Keratinocyte (primary cell): ENCODE measurements around the gene MRPL28. TPM values are rescaled to one million over a fixed set of nuclear protein-coding genes. Genes with fewer than 3 reads are reported as not detected.

ENCODE experiments used
- DNase-seq: peaks from one replicate; pipeline ENCODE4 v3.0.0-alpha.2; 2011; ENCODE audit warnings: low read depth, missing footprints, low spot score
- FAIRE-seq: peaks from 2 replicates; lab custom pipeline; 2011; peaks lifted over from hg19 to GRCh38; lab: Jason Lieb, UNC
- H2AFZ ChIP-seq: 2 replicates; pipeline ENCODE4 v1.6.0; 2012; ENCODE audit warnings: low read length, control low read depth, inconsistent platforms; ENCODE audit not compliant: control insufficient read depth
- H3K27ac ChIP-seq: 2 replicates; pipeline ENCODE4 v1.5.1; 2011; ENCODE audit warnings: low read length; ENCODE audit not compliant: control insufficient read depth, insufficient read depth
- H3K27me3 ChIP-seq: 3 replicates; pipeline ENCODE4 v1.6.0; 2011; ENCODE audit warnings: low read length; ENCODE audit not compliant: control insufficient read depth, insufficient read depth; ENCODE audit errors: extremely low read depth
- H3K36me3 ChIP-seq, 2 experiments: 2 replicates in 1 of 2; 3 replicates in 1 of 2; pipeline ENCODE4 v1.5.1; 2011; ENCODE audit warnings: low read length in 2 of 2, mild to moderate bottlenecking in 1 of 2; ENCODE audit not compliant: control insufficient read depth in 2 of 2, insufficient read depth in 2 of 2; ENCODE audit errors: extremely low read depth in 1 of 2
- H3K4me1 ChIP-seq: 3 replicates; pipeline ENCODE4 v1.5.1; 2011; ENCODE audit warnings: low read length; ENCODE audit not compliant: control insufficient read depth, insufficient read depth; ENCODE audit errors: extremely low read depth
- H3K4me2 ChIP-seq: 3 replicates; pipeline ENCODE4 v1.6.0; 2011; ENCODE audit warnings: low read depth, low read length; ENCODE audit not compliant: control insufficient read depth, insufficient read depth; ENCODE audit errors: extremely low read depth
- H3K4me3 ChIP-seq, 3 experiments: fragments of 200-600 bp in 1 of 3; sonication (generic) in 1 of 3; 2 replicates in 2 of 3; 3 replicates in 1 of 3; pipeline ENCODE4 v1.5.1; 2011 to 2016; ENCODE audit warnings: low read length in 3 of 3, mild to moderate bottlenecking in 3 of 3, control low read depth in 2 of 3, inconsistent platforms in 1 of 3, low read depth in 1 of 3, mixed read lengths in 1 of 3, mixed run types in 1 of 3, moderate library complexity in 1 of 3; ENCODE audit not compliant: control insufficient read depth in 2 of 3, insufficient read depth in 2 of 3; ENCODE audit errors: extremely low read depth in 1 of 3
- H3K79me2 ChIP-seq: 2 replicates; pipeline ENCODE4 v1.6.0; 2012; ENCODE audit warnings: low read length; ENCODE audit not compliant: control insufficient read depth, insufficient read depth
- H3K9ac ChIP-seq: 3 replicates; pipeline ENCODE4 v1.6.0; 2011; ENCODE audit warnings: low read length; ENCODE audit not compliant: control insufficient read depth, insufficient read depth; ENCODE audit errors: extremely low read depth
- H3K9me1 ChIP-seq: 3 replicates; pipeline ENCODE4 v1.6.0; 2011; ENCODE audit warnings: low read length; ENCODE audit not compliant: control insufficient read depth, insufficient read depth; ENCODE audit errors: extremely low read depth
- H3K9me3 ChIP-seq: 2 replicates; pipeline ENCODE4 v1.5.1; 2012; ENCODE audit warnings: low read depth, low read length; ENCODE audit not compliant: control insufficient read depth
- H4K20me1 ChIP-seq: 3 replicates; pipeline ENCODE4 v1.6.0; 2011; ENCODE audit warnings: low read length; ENCODE audit not compliant: control insufficient read depth, insufficient read depth; ENCODE audit errors: extremely low read depth
- CTCF ChIP-seq, 3 experiments: IDR thresholded peaks in 1 of 3; conservative IDR thresholded peaks in 1 of 3; optimal IDR thresholded peaks in 1 of 3; 2 replicates in 2 of 3; 3 replicates in 1 of 3; pipeline versions ENCODE3 to v1.5.1; 2011; ENCODE audit warnings: low read length in 3 of 3, mild to moderate bottlenecking in 3 of 3, moderate library complexity in 2 of 3, control low read depth in 1 of 3, inconsistent platforms in 1 of 3; ENCODE audit not compliant: insufficient read depth in 2 of 3; ENCODE audit errors: extremely low read depth in 1 of 3
- EZH2 ChIP-seq: IDR thresholded peaks from one replicate; pipeline ENCODE4 v1.6.1; 2012; ENCODE audit warnings: inconsistent platforms, mild to moderate bottlenecking, low read length, moderate library complexity
- dilution Hi-C: fragments of 300-500 bp; cut with MboI; formaldehyde crosslinking; loops from one replicate; pipeline ENCODE4 v1.7.0; 2020; ENCODE audit warnings: low sequenced_read_pairs; ENCODE audit not compliant: extremely low pct_ligation_motif_present
- polyA plus RNA-seq, 5 experiments: library from polyadenylated mRNA; depleted of rRNA in 3 of 5; stranded (reverse) in 3 of 5; stranded (forward) in 1 of 5; unstranded in 1 of 5; fragments of >200 nt; gene quantifications; 1 replicate in 1 of 5; 2 replicates in 3 of 5; 3 replicates in 1 of 5; pipeline versions ENCODE4 v1.2.1 to v1.2.3, GENCODE V29; 2011 to 2012; ENCODE audit warnings: missing spikeins in 2 of 5, low read depth in 1 of 5, low replicate concordance in 1 of 5

MRPL28 gene
- polyA plus RNA-seq, 1 donor (not counting 4 experiments of a cell fraction or from before 2014, with no cell fraction given) = 115 TPM

- FAIRE-seq (no peak), DNase-seq (no peak)
- no peak overlapping the region for H3K9ac ChIP-seq
- H3K79me2 ChIP-seq = peaks cover 6% of the 10 kb centered on the region
- H3K4me2 ChIP-seq = no peak overlapping the region
- no peak overlapping the region for H3K4me3 ChIP-seq
- no peaks in the 10 kb centered on the region for H3K9me1 ChIP-seq
- peaks cover 9% of the 10 kb centered on the region for H3K27me3 ChIP-seq
- TF ChIP-seq EZH2 (no peak), CTCF (optimal IDR thresholded peaks at IDR 0.05 in 1 of 3, IDR thresholded peaks at IDR 0.05 in 1 of 3, conservative IDR thresholded peaks at IDR 0.05 in 1 of 3; ENCODE audit: extremely low read depth in 1 of 3, insufficient read depth in 2 of 3, low read length in 3 of 3) (no peak)
- H2AFZ ChIP-seq = no peak overlapping the region
- peaks cover 12% of the 10 kb centered on the region for H3K4me1 ChIP-seq
- H3K36me3 ChIP-seq = peaks cover 11 to 18% of the 10 kb centered on the region in 2 experiments
- dilution Hi-C loops = no loop called here
- H4K20me1 ChIP-seq = peaks cover 2% of the 10 kb centered on the region
- H3K9me3 ChIP-seq = no peaks in the 10 kb centered on the region
- no peak overlapping the region for H3K27ac ChIP-seq
These were observed 3.9 kb downstream of the MRPL28 start for GRCh38 chr16:366476-366875.

- Histone ChIP-seq H3K9me1 (no peaks in the 10 kb centered on the region), H3K9me3 (no peaks in the 10 kb centered on the region), H3K27me3 (peaks cover 9% of the 10 kb centered on the region), H3K79me2 (peaks cover 5% of the 10 kb centered on the region), H2AFZ (no peak overlapping the region), H3K9ac (no peak overlapping the region), H3K36me3 (peaks cover 11 to 16% of the 10 kb centered on the region in 2 experiments), H3K27ac (no peak overlapping the region), H3K4me1 (peaks cover 6% of the 10 kb centered on the region), H3K4me2 (no peak overlapping the region), H3K4me3 (no peak overlapping the region), H4K20me1 (peaks cover 2% of the 10 kb centered on the region)
- no peak for FAIRE-seq
- dilution Hi-C loops = no loop called here
- TF ChIP-seq EZH2 = no peak
- TF ChIP-seq CTCF (optimal IDR thresholded peaks at IDR 0.05 in 1 of 3, IDR thresholded peaks at IDR 0.05 in 1 of 3, conservative IDR thresholded peaks at IDR 0.05 in 1 of 3; ENCODE audit: extremely low read depth in 1 of 3, insufficient read depth in 2 of 3, low read length in 3 of 3) = no peak
- no peak for DNase-seq
These were observed 5.5 kb downstream of the MRPL28 start for GRCh38 chr16:364595-365491.
